GM19452 (cell line): Measurements from ENCODE around the gene SCO2.
A peak's percentile ranks its signal among the peaks of the same experiment; 100 is the strongest.
"Not testable (repeated sequence)": the region's sequence is repeated elsewhere in the genome, so short reads cannot be mapped to it uniquely, and the experiment has no call there.

Source experiments
- ATAC-seq: cut with Tn5 transposase; IDR thresholded peaks from one replicate; pipeline ENCODE4 v1.9.1; 2021; ENCODE audit not compliant: unreplicated experiment

SCO2 gene

DNA sequence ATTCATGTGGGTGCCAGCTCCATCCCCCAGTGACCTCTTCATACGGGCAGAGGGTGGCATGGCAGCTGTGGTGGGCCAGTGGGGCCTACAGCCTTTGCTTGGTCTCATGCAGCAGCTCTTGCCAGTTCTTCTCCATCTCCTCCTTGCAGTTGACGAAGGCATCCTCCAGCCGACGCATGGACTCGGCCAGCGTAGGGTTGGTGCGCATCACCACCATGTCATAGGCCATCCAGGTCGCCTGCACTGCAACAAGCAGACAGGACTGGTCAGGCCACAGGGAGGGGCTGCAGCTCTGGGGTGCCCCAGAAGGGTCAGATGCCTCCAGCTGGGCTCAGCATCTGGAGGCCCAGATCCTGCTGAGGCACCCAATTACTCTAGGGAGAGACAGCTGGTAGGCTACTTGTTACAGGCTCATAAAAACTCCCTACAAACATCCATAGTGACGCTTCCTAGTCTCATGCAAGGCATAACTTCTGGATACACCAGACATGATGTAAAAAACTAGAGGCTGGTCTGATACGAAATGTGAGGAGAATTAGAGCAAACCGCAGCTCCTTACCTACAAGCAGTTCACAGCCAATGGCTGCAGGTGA is 25.9 kb upstream of the SCO2 start:
- ATAC-seq = no peak

DNA sequence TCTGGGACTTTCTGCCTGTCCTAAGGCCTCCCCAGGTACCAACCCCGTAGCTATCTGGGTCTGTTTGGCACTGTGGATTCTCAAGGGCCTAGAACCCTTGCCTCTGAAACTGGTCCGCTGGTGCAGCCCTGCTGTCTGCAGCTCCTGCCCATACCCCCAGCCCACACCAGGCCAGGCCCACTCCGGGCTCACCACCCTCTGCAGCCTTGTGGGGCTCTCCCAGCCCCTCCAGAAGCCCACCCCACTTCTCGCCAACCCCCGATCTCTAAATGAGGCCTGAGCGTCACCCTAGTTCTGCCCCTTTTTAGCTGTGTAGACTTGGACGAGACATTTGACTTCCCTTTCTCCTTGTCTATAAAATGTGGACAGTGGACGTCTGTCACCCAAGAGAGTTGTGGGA is 25.0 kb upstream of the SCO2 start:
- no peak for ATAC-seq

DNA sequence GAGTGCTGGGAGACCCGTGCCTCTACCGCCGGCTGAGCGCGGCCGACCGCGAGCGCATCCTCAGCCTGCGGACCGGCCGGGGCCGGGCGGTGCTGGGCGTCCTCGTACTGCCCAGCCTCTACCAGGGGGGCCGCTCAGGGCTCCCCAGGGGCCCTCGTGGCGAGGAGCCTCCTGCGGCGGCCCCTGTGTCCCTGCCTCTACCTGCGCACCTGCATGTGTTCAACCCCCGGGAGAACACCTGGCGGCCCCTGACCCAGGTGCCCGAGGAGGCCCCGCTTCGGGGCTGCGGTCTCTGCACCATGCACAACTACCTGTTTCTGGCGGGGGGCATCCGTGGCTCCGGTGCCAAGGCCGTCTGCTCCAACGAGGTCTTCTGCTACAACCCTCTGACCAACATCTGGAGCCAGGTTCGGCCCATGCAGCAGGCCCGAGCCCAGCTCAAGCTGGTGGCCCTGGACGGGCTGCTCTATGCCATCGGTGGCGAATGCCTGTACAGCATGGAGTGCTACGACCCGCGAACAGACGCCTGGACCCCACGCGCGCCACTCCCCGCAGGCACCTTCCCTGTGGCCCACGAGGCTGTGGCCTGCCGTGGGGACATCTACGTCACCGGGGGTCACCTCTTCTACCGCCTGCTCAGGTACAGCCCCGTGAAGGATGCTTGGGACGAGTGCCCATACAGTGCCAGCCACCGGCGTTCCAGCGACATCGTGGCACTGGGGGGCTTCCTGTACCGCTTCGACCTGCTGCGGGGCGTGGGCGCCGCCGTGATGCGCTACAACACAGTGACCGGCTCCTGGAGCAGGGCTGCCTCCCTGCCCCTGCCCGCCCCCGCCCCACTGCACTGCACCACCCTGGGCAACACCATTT is 23.8 kb upstream of the SCO2 start:
- ATAC-seq = no peak

DNA sequence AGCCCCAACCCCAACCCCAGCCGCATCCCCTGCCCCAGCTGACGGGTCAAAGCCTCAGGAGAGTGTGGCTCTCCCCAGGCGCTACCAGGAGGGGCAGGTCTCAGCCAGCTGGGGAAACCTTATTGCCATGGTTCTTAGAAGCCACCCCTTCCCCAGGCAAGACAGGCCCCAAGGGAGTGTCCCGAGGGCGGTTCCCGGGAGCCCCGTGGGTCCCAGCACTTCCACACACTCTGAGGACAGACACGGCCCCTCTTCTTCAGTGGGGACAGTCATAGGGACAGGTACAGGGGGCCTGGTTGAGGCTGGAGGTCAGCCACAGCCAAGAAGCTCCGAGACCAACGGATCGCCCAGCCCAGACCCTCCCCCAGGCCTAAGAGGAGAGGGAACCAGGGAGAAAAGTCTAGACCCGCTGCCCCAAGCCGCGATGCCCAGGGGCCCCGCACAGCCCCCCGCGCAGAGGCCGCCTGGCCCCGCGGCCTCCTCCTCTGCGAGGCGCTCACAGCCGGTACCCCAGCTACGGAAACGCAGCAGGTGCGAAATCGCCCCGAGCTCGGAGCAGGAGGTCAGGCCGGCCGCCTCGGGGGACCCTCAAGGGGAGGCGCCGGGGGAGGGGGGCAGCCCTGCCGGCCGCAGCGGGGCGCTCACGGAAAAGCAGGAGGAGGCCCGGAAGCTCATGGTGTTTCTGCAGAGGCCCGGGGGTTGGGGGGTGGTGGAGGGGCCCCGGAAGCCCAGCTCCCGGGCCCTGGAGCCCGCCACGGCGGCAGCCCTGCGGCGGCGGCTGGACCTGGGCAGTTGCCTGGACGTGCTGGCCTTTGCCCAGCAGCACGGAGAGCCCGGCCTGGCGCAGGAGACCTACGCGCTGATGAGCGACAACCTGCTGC is 22.9 kb upstream of the SCO2 start:
- no peak for ATAC-seq

DNA sequence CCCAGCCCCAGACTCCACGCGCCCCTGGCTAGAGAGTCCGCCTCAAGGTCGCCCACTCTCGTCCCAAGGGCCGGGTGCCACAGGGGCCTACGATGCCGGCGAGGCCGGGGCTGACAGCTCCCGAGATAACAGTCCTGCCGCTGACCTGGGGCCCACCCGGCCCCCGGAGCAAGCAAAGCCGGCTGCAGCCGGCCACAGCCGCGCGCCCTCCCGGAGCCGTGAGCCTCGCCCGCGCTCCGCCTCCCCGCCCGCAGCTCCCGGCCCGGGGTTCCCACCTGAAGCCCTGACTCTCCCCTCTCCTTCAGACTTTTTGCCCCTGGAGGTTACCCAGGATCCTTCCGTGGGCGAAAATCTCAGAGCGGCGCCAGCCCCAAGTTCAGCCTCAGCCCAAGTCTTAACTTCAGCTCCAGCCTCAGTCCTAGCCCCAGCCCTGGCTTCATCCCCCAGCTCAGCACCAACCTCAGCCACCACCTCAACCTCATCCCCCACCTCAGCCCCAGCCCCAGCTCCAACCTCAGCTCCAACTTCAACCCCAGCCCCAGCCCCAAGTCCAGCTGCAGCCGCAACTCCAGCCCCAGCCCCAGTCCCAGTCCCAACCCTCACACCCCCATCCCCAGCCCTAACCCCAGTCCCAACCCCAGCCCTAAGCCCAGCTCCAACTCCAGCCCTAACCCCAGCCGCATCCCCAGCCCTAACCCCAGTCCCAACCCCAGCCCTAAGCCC is 22.0 kb upstream of the SCO2 start:
- no peak for ATAC-seq

DNA sequence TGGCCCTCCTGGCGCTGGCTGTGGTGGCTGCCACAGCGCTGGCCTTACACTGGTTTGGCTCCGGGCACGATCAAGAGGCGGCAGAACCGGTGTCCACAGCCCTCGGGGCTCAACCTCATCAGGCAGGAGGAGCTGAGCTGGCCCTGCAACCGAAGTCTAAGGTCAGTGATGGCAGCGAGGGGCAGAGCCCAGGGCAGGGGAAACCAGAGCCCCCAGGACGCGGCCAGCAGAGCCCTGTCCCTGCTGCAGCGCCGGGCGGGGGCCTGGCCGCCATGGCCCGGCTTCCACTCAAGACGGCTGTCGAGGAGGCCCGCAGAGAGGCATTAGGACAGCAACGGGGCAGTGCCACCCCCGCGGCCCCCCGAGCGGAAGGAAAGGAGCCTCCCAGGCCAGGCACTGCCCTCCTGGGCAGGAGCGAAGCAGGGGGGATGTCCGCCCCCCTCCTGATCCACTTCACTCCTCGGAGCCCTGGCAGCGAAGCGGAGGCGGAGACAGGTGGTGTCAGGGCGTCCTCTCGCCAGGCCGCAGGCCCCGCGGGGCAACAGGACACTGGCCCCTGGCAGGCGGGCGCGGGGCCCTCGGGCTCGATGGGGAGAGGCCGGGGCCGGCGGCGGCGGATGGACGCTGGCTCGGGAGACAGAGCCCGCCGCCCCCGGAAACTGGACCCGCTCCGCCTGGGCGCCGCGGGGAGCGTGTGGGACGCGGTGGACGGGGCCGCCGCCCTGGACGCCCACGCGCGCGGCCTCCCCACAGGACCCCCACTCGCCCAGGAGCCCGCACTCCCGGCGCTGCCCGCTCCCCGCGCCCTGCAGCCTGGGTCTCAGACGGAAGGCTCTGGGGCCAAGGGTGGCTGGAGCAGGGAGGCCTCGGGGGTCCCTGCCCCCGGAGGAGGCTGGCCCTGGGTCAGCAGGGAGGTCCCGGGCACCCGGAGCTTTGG is 21.2 kb upstream of the SCO2 start:
- ATAC-seq = no peak

DNA sequence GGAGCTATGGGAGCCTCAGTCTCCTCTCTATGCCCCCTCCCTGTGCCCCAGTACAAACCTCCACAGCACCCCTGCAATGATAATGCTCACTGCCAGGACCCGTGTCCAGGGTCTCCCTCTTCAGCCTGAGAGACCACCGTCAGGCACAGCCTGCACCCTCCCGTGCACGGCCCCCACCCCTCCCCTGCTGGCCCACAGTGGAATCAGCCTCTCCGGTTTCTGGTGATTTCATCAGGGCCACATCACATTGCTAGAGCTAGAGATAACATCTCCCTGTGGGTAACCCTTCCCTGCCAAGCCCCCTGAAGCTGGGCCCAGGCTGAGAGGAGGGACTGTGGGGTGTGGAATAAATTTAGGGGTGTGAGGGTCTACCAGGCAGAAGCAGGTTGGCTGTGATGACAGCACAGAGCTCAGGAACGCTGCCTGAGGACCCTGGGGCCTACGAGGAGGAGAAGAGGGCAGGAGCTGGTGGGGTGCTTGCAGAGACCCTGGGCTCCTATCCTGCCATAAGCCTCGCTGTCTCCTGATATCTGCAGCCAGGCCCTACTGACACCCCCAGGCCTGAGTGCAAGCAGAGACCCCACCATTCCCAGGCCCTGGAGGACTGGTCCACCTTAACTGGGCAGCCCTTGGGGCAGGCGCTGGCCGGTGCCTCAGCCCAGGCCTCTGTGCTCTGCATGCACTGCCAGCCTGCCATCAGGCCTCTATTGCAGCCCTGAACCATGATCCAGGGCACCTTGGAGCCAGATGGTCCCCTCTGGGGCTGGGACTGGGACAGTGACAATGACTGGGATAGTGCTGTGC is 20.3 kb upstream of the SCO2 start, which contains the start of gene KLHDC7B:
KLHDC7B (plus strand) TSS at position 378 of the 804 bp plus-strand sequence; CDS start at position 723, 345 bp downstream.
- no peak for ATAC-seq

DNA sequence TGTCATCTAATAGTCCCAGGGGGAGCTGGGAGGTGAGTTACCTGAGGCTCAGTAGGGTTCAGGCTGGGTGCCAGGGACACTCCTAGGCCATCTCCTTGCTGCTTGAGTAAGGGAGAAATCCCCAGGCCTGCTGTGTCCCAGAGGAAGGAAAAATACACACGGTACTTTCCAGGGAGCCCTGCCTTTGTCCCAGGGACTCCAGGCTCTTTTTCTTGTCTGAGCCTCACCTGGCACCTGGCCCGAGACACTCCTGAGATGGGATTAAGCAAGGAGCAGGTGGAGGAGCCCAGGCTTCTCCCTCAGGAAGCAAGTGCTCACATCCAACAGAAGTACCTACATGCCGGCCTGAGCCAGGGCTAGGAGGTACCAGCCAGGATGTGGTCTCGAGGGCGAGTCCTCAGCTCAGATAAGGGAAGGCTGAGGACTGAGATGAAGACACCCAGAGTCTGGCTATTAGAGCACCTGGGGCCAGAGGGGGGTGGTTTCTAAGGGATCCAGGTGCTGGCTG is 19.4 kb upstream of the SCO2 start:
- ATAC-seq = no peak

DNA sequence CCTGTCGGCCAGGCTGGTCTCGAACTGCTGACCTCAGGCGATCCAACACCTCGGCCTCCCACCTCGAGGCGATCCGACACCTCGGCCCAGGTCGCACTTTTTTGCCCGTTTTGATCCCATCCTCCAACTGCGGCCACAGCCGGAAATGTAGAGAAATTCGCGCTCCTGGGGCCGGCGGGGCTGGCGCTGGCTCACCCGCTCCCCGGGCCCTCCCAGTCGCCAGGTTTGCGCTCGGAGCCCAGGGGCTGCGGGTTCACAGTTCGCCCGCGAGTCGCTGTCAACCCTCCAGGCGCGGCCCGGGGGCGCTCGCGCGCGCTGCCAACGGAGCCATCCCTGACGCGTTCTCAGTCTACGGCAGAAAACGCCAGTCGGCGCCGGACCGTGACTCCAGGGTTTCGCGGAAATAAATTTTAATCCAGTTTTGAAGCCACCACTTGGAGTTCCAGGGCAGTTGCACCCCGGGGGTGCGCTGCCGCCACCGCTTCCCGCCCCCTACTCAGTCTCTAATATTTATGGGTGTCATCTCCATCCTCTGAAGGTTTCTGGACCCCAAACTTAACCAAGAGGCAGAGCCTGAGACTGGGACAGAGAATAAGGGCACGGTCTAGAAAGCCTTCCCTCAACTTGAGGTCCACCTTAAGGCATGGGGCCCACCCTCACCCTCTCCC is 18.8 kb upstream of the SCO2 start:
- ATAC-seq = no peak

DNA sequence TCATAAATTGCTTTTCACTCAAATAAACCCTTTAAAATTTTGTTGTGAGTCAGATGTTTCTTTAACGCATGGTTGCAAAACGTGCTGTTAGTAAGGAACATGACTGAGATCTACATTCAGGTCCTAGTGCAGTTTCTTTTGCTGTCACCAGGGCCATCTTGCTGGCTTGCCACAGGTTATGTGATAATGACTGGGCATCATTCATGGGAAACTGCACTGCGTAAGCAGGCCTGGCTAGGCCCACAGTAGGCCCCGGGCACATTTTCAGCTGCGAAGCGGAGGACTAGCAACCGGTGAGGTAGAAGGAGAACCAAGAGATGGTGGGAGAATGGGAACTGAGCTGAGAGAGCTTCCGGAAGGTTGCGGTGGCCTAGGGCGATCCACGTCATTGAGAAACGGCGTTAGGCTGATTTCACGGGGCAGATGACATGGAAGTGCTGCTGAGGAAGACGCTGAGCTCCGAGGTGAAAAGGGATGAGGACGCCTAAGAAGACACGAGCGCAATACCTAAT is 17.1 kb upstream of the SCO2 start:
- ATAC-seq = peak; percentile 36

DNA sequence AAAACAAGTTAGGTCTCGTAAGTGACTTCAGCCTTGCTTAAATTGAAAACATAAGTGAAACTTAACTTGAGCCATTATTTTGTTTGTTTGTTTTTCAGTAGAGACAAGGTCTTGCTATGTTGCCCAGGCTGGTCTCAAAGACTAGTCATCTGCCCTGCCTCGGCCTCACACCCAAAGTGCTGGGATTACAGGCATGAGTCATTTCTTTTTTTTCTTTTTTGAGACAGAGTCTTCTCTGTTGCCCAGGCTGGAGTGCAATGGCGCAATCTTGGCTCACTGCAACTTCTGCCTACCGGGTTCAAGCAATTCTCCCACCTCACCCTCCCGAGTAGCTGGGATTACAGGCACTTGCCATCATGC is 16.2 kb upstream of the SCO2 start:
- not testable (repeated sequence) for ATAC-seq

DNA sequence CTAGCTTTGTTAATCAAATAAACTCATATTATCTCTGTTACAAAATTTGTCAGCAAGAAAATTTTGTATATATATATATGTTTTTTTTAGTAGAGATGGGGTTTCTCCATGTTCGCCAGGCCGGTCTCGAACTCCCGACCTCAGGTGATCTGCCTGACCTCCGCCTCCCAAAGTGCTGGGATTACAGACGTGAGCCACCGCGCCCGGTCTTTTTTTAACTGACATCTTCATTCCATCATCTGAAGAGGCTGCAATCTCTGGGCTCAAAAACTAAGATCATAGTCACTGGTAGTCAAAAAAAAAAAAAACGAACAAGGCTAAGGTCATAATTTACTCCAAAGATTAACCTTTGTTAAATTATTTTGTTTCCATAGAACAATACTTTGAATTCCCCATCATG is 15.0 kb upstream of the SCO2 start:
- ATAC-seq = no peak

DNA sequence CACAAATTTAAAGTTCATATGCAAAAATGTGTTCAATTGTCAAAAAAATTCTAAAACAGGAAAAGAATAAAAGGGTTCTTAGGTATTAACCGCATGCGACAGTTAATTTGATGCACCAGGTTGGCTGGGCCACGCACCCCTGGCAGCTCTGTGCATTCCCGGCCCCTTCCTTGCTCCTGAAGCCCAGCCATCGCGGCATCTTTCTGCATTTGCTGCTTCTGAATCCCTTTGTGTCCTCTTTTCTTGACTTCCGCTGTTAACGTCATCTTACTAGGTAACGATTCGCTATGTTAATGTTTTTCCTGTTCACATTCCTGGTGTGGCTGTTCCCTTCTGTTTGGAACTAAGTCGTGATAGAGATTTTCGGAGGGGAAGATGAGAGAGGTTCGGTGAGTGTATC is 12.4 kb upstream of the SCO2 start:
- no peak for ATAC-seq

DNA sequence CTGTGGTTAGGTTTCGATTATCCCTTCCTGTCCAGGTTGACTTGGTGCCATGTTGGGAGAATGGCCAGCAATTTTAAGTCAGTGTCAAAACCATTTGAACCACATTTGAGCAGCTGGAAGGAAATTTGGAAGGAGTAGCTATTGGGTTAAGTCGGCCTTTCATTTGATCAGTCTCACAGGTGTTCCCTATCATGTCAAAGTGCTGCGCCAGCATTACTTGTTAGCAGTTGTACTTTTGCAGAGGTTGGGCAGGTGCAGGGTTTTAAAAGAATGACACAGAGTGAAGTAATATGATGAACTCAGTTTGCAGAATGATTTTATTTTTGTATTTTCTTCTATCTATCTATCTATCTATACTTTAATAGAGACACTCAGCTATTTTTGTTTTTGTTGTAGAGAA is 10.8 kb upstream of the SCO2 start:
- no peak for ATAC-seq

DNA sequence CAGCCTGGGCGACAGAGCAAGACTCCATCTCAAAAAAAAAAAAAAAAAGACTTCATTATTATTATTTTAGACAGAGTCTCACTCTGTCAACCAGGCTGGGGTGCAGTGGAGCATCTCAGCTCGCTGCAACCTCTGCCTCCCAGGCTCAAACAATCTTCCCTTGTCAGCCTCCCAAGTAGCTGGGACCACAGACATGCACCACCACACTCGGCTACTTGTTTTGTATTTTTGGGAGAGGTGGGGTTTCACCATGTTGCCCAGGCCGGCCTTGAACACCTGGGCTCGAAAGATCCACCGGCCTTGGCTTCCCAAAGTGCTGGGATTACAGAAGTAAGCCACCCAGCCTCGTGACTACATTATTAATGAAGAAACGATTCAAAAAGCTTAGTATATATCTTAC is 9.7 kb upstream of the SCO2 start:
- ATAC-seq = no peak

DNA sequence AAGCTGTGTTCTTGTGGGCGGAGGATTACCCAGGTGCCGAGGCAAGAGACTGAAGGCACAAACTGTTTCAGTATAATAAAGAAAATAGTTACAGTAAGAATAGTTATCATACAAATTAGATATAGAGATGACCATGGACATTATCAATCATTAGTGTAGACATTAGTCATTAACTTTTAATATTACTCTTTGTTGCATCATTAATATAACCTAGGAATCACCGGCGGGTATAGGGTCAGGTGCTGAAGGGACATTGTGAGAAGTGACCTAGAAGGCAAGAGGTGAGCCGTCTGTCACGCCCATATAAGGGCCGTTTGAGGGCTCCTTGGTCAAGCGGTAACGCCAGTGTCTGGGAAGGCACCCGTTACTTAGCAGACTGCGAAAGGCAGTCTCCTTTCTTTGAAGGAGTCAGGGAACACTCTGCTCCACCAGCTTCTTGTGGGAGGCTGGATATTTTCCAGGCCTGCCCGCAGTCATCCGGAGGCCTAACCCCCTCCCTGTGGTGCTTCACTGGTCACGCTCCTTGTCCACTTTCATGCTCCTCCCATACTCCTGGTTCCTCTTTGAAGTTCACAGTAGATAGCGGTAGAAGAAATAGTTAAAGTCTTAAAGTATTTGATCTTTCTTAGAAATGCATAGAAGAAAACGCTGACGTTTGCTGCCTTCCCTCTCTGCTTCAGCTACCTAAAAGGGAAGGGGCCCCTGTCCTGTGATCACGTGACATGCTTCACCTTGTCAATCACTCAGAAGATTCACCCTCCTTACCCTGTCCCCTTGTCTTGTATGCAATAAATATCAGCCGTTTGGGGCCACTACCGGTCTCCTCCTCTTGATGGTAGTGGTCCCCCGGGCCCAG is 8.7 kb upstream of the SCO2 start:
- ATAC-seq = not testable (repeated sequence)
